K562 (cell line): ENCODE data around the gene GHR. TPM values are rescaled to one million over a fixed set of nuclear protein-coding genes. Genes with fewer than 3 reads are reported as not detected.

Source experiments
- ATAC-seq: fragments of 200-7000 bp; cut with Tn5 transposase; 3 replicates; pipeline ENCODE4 v1.9.1; 2020; ENCODE audit warnings: moderate library complexity
- BruUV-seq: library from RNA; stranded (reverse); fragments of 400-500 nt; replicated peaks from 2 replicates; lab custom pipeline; 2021; lab: Mats Ljungman, UMichigan
- CTCF ChIA-PET: fragments of 300-600 bp; formaldehyde crosslinking; extraction: SDS; loops from one replicate; lab custom pipeline; 2021; ENCODE audit warnings: low intra/inter-chr PET ratio; lab: Yijun Ruan, JAX
- POLR2A ChIA-PET: fragments of 300-600, 350-650 bp; sonication (Branson Sonifier 250); formaldehyde crosslinking; extraction: SDS; loops from one replicate; lab custom pipeline; 2021; ENCODE audit warnings: antibody characterized with exemption, inconsistent platforms; lab: Yijun Ruan, JAX
- DNase-seq, 4 experiments: peaks; one replicate each; pipeline versions ENCODE4 v3.0.0 to v3.0.0-alpha.2; 2011 to 2018; ENCODE audit warnings: low spot score in 3 of 4, mixed read lengths in 3 of 4; ENCODE audit errors: extremely low read depth in 1 of 4
- FAIRE-seq: peaks from 2 replicates; lab custom pipeline; 2011; peaks lifted over from hg19 to GRCh38; lab: Jason Lieb, UNC
- H2AFZ ChIP-seq: 2 replicates; pipeline ENCODE4 v1.6.0; 2011; ENCODE audit warnings: low read depth, low read length, control low read depth, inconsistent platforms
- H3K27ac ChIP-seq: fragments of 200-600 bp; 3 replicates; pipeline ENCODE4 v1.8.0; 2011; ENCODE audit warnings: low read depth, mild to moderate bottlenecking, control low read depth, inconsistent platforms, low read length, moderate library complexity, mixed read lengths; ENCODE audit errors: extremely low read depth
- H3K27me3 ChIP-seq, 2 experiments: fragments of 300-600 bp in 1 of 2; 2 replicates in 1 of 2; 3 replicates in 1 of 2; pipeline versions ENCODE4 v1.6.0 to v1.8.0; 2011; ENCODE audit warnings: inconsistent platforms in 2 of 2, low read length in 2 of 2, mild to moderate bottlenecking in 1 of 2, mixed read lengths in 1 of 2, moderate library complexity in 1 of 2; ENCODE audit not compliant: control insufficient read depth in 2 of 2, insufficient read depth in 2 of 2
- H3K36me3 ChIP-seq: fragments of 300-600 bp; 3 replicates; pipeline ENCODE4 v1.8.0; 2011; ENCODE audit warnings: mild to moderate bottlenecking, low read length, inconsistent platforms; ENCODE audit not compliant: control insufficient read depth, insufficient read depth
- H3K4me1 ChIP-seq, 2 experiments: fragments of 200-600 bp in 1 of 2; replicated peaks in 1 of 2; 2 replicates in 1 of 2; 3 replicates in 1 of 2; pipeline versions ENCODE4 v1.5.1 to v1.8.0; 2011; ENCODE audit warnings: inconsistent platforms in 2 of 2, low read length in 2 of 2, mild to moderate bottlenecking in 1 of 2, mixed read lengths in 1 of 2, moderate library complexity in 1 of 2; ENCODE audit not compliant: control insufficient read depth in 2 of 2, insufficient read depth in 2 of 2
- H3K4me2 ChIP-seq: 2 replicates; pipeline ENCODE4 v1.6.1; 2011; ENCODE audit warnings: low read length, control low read depth, inconsistent platforms, mixed read lengths; ENCODE audit not compliant: insufficient read depth
- H3K4me3 ChIP-seq: fragments of 200-600 bp; sonication (generic), shearing (Covaris generic); 2 replicates; pipeline ENCODE4 v1.5.1; 2016; ENCODE audit warnings: control low read depth, inconsistent platforms
- H3K79me2 ChIP-seq: fragments of 200-600 bp; 3 replicates; pipeline ENCODE4 v1.8.0; 2011; ENCODE audit warnings: low read length, inconsistent platforms; ENCODE audit not compliant: control insufficient read depth, insufficient read depth
- H3K9ac ChIP-seq, 2 experiments: 2 replicates each; pipeline versions ENCODE4 v1.6.0 to v1.6.1; 2011; ENCODE audit warnings: low read depth in 2 of 2, low read length in 2 of 2, control low read depth in 1 of 2, inconsistent platforms in 1 of 2, mild to moderate bottlenecking in 1 of 2, mixed read lengths in 1 of 2; ENCODE audit not compliant: insufficient read depth in 1 of 2
- H3K9me1 ChIP-seq: one replicate; pipeline ENCODE4 v1.6.0; 2011; ENCODE audit warnings: inconsistent platforms, mild to moderate bottlenecking, low read length, moderate library complexity; ENCODE audit not compliant: control insufficient read depth, insufficient read depth
- H3K9me3 ChIP-seq: replicated peaks from 2 replicates; pipeline ENCODE4 v1.5.1; 2011; ENCODE audit warnings: low read depth, low read length, inconsistent platforms; ENCODE audit not compliant: control insufficient read depth, insufficient read depth
- H4K20me1 ChIP-seq: replicated peaks from 2 replicates; pipeline ENCODE4 v1.6.1; 2011; ENCODE audit warnings: low read length, inconsistent platforms, mixed read lengths; ENCODE audit not compliant: control insufficient read depth, insufficient read depth
- ETV1 ChIP-seq: fragments of 450-650 bp; conservative IDR thresholded peaks from 2 replicates; pipeline ENCODE4 v1.6.1; 2016; ENCODE audit warnings: missing genetic modification characterization, control low read depth, low read depth, missing compliant biosample characterization
- GATAD2B ChIP-seq: fragments of 450-650 bp; IDR thresholded peaks from 2 replicates; pipeline ENCODE4 v1.6.1; 2017; ENCODE audit warnings: mild to moderate bottlenecking, borderline replicate concordance
- KDM2B ChIP-seq: fragments of 250-450 bp; sonication (Bioruptor Pico); IDR thresholded peaks from 2 replicates; pipeline ENCODE4 v1.8.0; 2021; ENCODE audit warnings: mild to moderate bottlenecking, moderate library complexity
- MYC ChIP-seq, 2 experiments: fragments of 250-450 bp in 1 of 2; sonication (Bioruptor Pico) in 1 of 2; IDR thresholded peaks; 2 replicates each; pipeline versions ENCODE4 v1.5.1 to v1.6.1; 2012 to 2021; ENCODE audit warnings: low read depth in 2 of 2, borderline replicate concordance in 1 of 2, improper control_type of control experiment in 1 of 2, low read length in 1 of 2, mild to moderate bottlenecking in 1 of 2, moderate library complexity in 1 of 2
- ZNF551 ChIP-seq: fragments of 250-450 bp; sonication (Bioruptor Pico); IDR thresholded peaks from 2 replicates; pipeline ENCODE4 v1.5.0; 2021; ENCODE audit warnings: mild to moderate bottlenecking, moderate library complexity
- WGBS: fragments of 100-300 bp; shearing (Covaris generic); methylation state at CpG from one replicate; pipeline ENCODE4 v1.1.6; 2016; ENCODE audit warnings: low coverage, mixed read lengths; ENCODE audit not compliant: insufficient coverage; ENCODE audit errors: missing lambda C conversion rate; 5-methylcytosine and 5-hydroxymethylcytosine counted together
- in situ Hi-C: fragments of 300-500 bp; cut with MboI; formaldehyde crosslinking; loops from 4 replicates; pipeline ENCODE4 v1.15.0; 2018; ENCODE audit warnings: inconsistent platforms, mixed read lengths
- intact Hi-C: fragments of 100-400 bp; cut with micrococcal nuclease; formaldehyde crosslinking; loops from 2 replicates; pipeline ENCODE4 v1.14.2; 2022
- polyA plus RNA-seq, 8 experiments: library from polyadenylated mRNA; depleted of rRNA in 4 of 8; stranded (reverse) in 5 of 8; unstranded in 3 of 8; fragments of >200 nt; fragmentation: Nextera tagmentation in 2 of 8; fragmentation: Illumina TruSeq in 1 of 8; extraction: Ambion mirVana in 2 of 8; extraction: Trizol in 1 of 8; gene quantifications; 2 replicates each; pipeline versions ENCODE4 v1.2.1 to v1.2.3, GENCODE V29; 2011 to 2014; ENCODE audit warnings: inconsistent platforms in 1 of 8, missing spikeins in 1 of 8
- total RNA-seq, 7 experiments: library from RNA; depleted of rRNA in 6 of 7; stranded (reverse); fragments of >200 nt in 6 of 7; fragmentation: Illumina TruSeq in 2 of 7; extraction: Trizol in 2 of 7; gene quantifications; 2 replicates each; pipeline versions ENCODE4 v1.2.1 to v1.2.3, GENCODE V29; 2011 to 2021; ENCODE audit warnings: low replicate concordance in 1 of 7
- TF ChIP-seq, protein P1 (sequence below): fragments of 250-450 bp; sonication (Bioruptor Pico); IDR thresholded peaks from 2 replicates; pipeline ENCODE4 v1.5.0; 2020; ENCODE audit warnings: mild to moderate bottlenecking

The GHR gene
- total and polyA plus RNA-seq, 9 of the 15 experiments (the other 6 are each of a cell fraction or from before 2014, with no cell fraction given) = 0.01 to 0.13 (median 0.07) TPM; not detected in 5

DNA sequence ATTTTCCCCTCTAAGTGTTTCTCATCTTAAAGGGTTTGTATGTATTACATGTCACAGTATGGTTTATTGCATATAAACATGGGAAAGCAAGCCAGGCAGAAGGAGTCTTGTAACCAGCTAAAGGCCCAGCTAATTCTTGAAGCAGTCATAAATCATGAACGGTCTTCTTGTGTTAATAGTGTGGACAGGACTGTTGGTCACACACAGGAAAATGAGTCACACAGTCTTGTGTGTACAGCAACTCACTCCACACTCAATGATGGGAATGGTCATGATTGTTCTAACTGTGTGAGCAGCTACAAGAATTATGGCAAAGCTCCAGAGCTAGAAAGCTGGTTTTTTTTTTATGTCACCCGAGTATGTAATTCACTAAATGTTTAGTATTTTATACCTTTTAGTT lies 123.9 kb downstream of the GHR start (continued):
- TF ChIP-seq, protein P1, sequence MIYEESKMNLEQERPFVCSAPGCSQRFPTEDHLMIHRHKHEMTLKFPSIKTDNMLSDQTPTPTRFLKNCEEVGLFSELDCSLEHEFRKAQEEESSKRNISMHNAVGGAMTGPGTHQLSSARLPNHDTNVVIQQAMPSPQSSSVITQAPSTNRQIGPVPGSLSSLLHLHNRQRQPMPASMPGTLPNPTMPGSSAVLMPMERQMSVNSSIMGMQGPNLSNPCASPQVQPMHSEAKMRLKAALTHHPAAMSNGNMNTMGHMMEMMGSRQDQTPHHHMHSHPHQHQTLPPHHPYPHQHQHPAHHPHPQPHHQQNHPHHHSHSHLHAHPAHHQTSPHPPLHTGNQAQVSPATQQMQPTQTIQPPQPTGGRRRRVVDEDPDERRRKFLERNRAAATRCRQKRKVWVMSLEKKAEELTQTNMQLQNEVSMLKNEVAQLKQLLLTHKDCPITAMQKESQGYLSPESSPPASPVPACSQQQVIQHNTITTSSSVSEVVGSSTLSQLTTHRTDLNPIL = no peak
- no peak for TF ChIP-seq ZNF551
- TF ChIP-seq ETV1 (tag) = no peak

- TF ChIP-seq KDM2B (no peak), MYC (IDR thresholded peaks at IDR 0.05; ENCODE audit: low read depth, low read length) (no peak), MYC (CRISPR knock-in tag; IDR thresholded peaks at IDR 0.05; ENCODE audit: borderline replicate concordance, low read depth) (no peak), GATAD2B (no peak)
- POLR2A ChIA-PET = no interaction called here
- Histone ChIP-seq H3K27me3 (no peaks in the 10 kb centered on the region), H3K4me1 (no peaks in the 10 kb centered on the region), H3K79me2 (no peaks in the 10 kb centered on the region), H3K27ac (no peak overlapping the region), H3K4me2 (no peak overlapping the region), H4K20me1 (no peaks in the 10 kb centered on the region), H3K9ac (no peak overlapping the region), H3K36me3 (no peaks in the 10 kb centered on the region), H3K4me3 (no peak overlapping the region), H2AFZ (no peak overlapping the region), H3K9me3 (no peaks in the 10 kb centered on the region), H3K9me1 (no peaks in the 10 kb centered on the region)
- DNase-seq (no peak), FAIRE-seq (no peak), ATAC-seq (no peak)
- intact Hi-C loops (no loop called here), in situ Hi-C loops (no loop called here)
- WGBS = 0% methylated on average over 1 of the region's 1 CpG
- CTCF ChIA-PET = no interaction called here
- no TSS peak for BruUV-seq
Observed at GRCh38 chr5:42547894-42548293, 124.7 kb downstream of the GHR start.
